Activated T-cell treated with anti-CD3 and anti-CD28 coated beads for 24 hours (primary cell): Measurements from ENCODE around the gene MRPS6.

Experiments used
- DNase-seq: peaks from one replicate; pipeline ENCODE4 v3.0.0-alpha.2; 2020; ENCODE audit warnings: low read depth

The MRPS6 gene

DNA sequence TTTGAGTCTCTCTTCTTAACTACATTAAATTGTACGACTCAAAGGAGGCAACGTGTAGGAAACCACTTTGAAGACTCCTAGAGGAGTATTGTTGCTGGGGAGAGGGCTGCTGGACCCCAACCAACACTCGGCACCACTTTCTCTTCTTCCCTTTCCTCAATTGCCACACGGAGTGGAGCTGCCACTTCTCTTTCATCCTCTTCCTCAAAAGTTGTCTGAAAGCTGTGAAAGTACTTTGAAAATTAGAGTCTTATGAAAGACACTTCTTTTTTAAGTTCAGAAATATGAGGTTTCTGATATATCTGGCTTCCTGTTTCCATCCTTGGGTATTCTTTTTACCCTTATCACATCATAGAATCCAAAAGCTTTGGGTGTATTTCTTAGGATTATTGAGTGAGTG lies 59.5 kb downstream of the MRPS6 start:
- no peak for DNase-seq

GRCh38 chr21:34133392-34133791 lies 60.0 kb downstream of the MRPS6 start:
- no peak for DNase-seq

GRCh38 chr21:34133802-34134201 lies 60.4 kb downstream of the MRPS6 start:
- DNase-seq, result no peak

GRCh38 chr21:34135330-34135729 lies 62.0 kb downstream of the MRPS6 start:
- DNase-seq, result no peak

- no peak for DNase-seq
Observed at GRCh38 chr21:34141373-34141772, 68.0 kb downstream of the MRPS6 start.

DNA sequence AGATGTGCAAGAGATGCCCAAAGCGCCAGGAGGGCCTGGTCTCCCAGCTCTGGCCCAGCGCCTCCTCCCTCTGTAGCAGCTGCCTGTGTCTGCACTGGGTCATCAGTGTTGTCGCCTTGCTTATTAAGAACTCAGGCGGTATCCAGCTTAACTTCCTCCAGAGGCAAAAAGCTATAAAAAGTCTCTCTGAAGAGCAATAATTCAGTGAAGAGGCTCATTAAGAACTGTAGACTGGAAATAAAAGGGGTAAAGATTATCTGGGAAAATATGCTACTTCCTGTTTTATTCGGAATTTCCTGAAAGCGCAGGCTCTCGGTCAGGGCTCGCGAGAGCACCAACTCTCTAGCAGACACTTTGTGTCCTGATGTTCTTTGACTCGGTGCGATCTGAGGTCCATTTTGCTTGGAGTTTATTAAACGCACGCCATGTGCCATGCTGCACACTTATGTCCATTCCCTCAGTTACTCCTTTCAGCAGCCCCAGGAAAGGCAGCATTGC lies 70.4 kb downstream of the MRPS6 start:
- DNase-seq, result no peak

GRCh38 chr21:34144224-34144623 lies 70.8 kb downstream of the MRPS6 start:
- DNase-seq, result no peak

- no peak for DNase-seq
Observed at GRCh38 chr21:34147792-34148418, 74.5 kb downstream of the MRPS6 start.

DNA sequence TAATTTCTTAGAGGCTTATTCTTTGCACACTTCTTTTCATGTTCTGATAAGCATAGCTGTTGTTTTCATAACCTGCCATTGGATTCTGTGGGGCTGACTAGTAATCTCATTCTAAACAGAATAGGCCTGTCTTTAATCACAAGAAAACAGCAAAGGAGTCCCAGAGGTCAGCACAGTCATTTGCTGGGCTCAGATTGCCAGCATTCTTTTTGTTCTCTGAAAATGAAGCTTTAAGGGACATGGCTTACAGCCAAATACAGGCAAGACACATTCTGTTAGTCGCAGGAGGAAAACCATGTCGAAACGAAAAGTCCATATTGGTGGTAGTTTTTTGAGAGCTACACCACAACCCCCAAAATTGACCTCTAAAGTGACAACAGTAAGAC lies 75.0 kb downstream of the MRPS6 start:
- DNase-seq, result no peak

DNA sequence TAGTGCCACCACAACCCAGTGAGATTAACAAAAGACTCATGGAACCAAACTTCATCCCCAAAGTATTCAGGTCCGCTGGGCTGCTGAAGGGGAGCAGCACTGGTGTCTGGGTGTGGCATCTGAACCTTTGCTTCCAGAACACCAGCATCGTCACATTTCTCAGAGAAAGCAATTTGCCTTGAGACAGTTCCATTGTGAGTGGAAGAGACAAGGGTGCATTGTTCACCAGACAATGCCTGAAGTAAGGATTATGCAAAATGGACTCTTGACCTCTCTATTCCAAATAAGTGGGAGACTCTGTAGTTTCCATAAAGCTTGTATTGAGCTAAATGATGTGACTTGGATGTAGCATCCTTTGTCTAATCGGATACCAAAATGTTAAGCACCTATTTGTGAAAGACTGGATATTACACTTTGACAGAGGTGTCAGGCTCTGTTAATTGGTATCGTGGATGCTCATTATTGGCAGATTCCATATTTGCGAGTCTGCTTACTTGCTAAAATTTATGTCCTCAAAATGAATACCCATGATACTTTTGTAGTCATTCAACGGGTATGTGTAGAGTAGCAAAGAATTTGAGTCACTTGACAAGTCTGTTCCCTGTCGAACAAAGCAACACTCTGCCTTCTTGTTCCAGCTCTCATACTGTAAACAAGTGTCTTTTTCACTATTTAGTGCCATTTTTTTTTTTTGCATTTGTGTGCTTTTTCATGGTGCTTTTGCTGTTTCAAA lies 75.6 kb downstream of the MRPS6 start:
- DNase-seq, result no peak

DNA sequence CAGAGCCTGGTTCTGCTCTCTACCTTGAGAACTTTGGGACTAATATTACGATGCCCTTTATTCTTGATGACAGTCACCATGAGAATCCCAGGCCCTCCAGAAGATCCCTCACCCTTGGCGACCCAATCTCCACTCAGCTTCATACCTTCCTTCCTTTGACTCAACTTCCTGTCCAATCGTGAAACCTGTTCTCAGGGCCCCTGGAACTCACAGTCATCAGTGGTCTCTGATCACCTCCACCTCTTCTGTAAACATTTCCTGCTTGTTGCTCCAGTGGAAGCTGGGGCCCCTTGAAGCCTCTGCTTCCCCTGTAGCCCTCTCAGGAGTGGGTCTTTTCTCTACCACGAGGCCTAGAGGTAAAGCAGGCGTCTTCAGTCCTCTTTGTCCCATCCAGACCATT lies 79.1 kb downstream of the MRPS6 start:
- DNase-seq, result no peak

DNA sequence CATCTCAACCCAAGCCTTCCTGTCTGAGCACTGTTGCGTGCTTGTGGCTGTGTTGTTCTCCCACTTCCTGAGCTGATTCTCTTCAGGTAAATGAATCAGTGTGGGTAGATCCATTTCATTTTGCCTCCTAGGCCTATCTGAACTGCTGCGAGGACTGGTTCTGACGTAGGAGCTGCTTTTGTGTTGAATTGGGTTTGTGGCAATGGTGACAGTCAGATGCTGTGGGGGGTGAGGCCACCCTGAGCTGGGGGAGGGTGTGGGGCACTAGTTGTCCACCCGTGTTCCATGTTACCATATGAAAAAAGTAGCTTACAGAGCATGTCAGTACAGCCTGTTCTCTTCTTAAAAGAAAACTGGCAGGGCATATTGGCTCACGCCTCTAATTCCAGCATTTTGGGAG lies 81.5 kb downstream of the MRPS6 start:
- no peak for DNase-seq

GRCh38 chr21:34156957-34157356 lies 83.6 kb downstream of the MRPS6 start:
- DNase-seq, result no peak

DNA sequence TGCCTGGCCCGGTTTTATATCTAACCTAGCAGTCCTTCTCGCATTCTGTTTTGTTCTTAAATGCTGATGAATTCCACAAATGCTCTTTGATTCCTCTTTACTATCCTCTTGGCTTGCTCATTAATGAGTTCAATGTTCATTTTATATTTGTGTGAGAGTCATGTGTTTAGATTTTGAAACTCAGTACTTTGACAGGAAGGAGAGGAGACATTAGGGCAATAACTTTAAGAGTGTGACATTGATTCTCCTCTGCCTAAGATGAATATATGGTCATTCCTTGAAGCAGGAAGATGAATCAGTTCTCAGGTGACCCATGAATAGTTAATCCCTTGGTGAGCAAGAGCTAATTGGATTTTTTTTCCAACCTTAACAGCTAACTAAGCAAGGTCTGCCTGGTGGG lies 84.1 kb downstream of the MRPS6 start:
- no peak for DNase-seq

DNA sequence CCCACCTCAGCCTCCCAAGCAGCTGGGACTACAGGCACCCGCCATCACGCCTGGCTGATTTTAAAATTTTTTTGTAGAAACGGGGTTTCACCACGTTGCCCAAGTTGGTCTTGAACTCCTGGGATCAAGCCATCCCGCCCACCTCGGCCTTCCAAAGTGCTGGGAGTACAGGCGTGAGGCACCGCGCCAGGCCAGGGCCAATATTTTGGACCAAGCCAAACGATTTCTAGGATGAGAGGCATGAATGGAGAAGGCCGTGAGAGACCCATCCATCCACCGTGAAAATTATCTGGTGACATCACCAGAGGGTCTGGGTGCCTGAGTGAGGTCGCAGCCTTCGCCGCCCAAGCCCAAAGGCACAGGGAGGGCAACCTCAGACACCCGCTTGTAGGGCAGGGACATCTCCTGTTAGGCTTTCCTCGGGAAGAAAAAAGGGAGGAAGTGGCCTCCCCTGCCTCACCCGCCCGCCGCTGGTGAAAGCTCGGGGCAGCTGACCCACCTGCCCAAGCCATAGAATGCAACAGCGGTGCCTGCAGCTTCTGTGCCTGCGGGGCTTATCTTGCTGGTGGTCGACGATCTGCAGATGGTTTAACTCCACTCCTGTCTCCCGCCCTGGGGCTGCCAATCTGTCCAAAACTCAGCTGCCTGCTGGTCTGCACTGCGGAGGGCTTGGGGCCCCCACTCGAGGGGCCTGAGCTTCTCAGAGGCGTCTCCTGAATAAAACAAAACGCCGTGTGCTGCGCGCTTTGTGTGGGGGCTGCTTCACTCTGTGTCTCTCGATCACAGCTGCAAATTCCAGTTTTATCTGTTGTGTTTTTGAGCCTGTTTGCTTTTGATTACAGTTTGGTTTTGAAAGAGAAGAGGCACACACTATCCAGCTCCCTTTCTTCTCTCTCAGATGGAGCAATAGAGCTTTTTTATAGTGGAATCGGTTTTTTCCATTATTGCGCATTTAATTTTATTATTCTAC lies 85.8 kb downstream of the MRPS6 start:
- DNase-seq, result no peak

DNA sequence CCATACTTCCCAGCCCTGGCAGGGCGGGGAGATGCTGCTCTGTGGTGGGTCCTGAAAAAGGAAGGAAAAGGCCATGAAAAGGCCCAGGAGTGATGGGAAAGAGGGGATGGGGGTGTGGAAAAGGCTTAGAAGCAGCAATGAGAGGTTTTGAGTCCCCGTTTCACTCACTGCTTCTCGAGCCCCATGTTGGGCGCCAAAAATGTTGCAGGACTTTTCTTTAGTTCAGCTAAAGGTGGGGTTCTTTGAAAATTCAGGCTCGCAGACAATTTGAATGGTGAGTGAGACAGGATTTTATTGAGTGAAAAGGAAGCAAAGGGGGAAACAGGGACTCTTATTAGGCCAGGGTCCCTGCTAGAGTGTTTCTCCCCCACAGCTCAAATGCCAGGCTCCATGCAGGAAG lies 93.1 kb downstream of the MRPS6 start:
- no peak for DNase-seq

GRCh38 chr21:34170886-34171285 lies 97.5 kb downstream of the MRPS6 start:
- no peak for DNase-seq

- no peak for DNase-seq
Observed at GRCh38 chr21:34174470-34174869, 101.1 kb downstream of the MRPS6 start.

GRCh38 chr21:34176448-34176847 lies 103.1 kb downstream of the MRPS6 start:
- no peak for DNase-seq

- no peak for DNase-seq
Observed at GRCh38 chr21:34177919-34178567, 104.7 kb downstream of the MRPS6 start.

- no peak for DNase-seq
Observed at GRCh38 chr21:34179204-34179935, 106.0 kb downstream of the MRPS6 start.
